Stomach (tissue), 4 donors: ENCODE measurements around the gene IL20RA.
A peak's percentile ranks its signal among the peaks of the same experiment; 100 is the strongest.

Source experiments
- EP300 ChIP-seq: sonication (generic); formaldehyde crosslinking; IDR thresholded peaks from one replicate; pipeline ENCODE4 v1.6.1; 2017; ENCODE audit warnings: antibody characterized with exemption
- POLR2A ChIP-seq, 4 donors: fragments of 450-650 bp; IDR thresholded peaks; one replicate each; pipeline ENCODE4 v1.6.1; 2016; ENCODE audit warnings: antibody characterized with exemption in 4 of 4, control low read depth in 2 of 4, mild to moderate bottlenecking in 1 of 4, moderate library complexity in 1 of 4
- POLR2AphosphoS5 ChIP-seq, 3 donors: sonication (generic); formaldehyde crosslinking; IDR thresholded peaks; one replicate each; pipeline ENCODE4 v1.6.1; 2016; ENCODE audit warnings: antibody characterized with exemption in 3 of 3
- TF ChIP-seq, protein P1 (sequence below), 7 experiments: fragments of 450-650 bp in 4 of 7; fragments of 200-600 bp in 3 of 7; sonication (generic) in 3 of 7; IDR thresholded peaks; one replicate each; pipeline ENCODE4 v1.5.1; 2016 to 2019; ENCODE audit warnings: antibody characterized with exemption in 7 of 7, control low read depth in 2 of 7, mild to moderate bottlenecking in 1 of 7

- TF ChIP-seq POLR2A (IDR thresholded peaks at IDR 0.05): no peak
- TF ChIP-seq, protein P1, sequence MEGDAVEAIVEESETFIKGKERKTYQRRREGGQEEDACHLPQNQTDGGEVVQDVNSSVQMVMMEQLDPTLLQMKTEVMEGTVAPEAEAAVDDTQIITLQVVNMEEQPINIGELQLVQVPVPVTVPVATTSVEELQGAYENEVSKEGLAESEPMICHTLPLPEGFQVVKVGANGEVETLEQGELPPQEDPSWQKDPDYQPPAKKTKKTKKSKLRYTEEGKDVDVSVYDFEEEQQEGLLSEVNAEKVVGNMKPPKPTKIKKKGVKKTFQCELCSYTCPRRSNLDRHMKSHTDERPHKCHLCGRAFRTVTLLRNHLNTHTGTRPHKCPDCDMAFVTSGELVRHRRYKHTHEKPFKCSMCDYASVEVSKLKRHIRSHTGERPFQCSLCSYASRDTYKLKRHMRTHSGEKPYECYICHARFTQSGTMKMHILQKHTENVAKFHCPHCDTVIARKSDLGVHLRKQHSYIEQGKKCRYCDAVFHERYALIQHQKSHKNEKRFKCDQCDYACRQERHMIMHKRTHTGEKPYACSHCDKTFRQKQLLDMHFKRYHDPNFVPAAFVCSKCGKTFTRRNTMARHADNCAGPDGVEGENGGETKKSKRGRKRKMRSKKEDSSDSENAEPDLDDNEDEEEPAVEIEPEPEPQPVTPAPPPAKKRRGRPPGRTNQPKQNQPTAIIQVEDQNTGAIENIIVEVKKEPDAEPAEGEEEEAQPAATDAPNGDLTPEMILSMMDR (IDR thresholded peaks at IDR 0.05): peak in 5 of 7 experiments; percentile 24 to 54 (median 40)
- TF ChIP-seq POLR2AphosphoS5 (IDR thresholded peaks at IDR 0.05): no peak
- TF ChIP-seq EP300: no peak
Observed at GRCh38 chr6:137013738-137014602, 30.8 kb downstream of the IL20RA start.
